Omental fat pad (tissue), 4 donors: ENCODE results near the gene AGBL1. TPM values are rescaled to one million over a fixed set of nuclear protein-coding genes. Genes with fewer than 3 reads are reported as not detected.

Experiments
- ATAC-seq: fragments of 150-250 bp; one replicate; pipeline ENCODE4 v1.9.1; 2016; ENCODE audit warnings: mild to moderate bottlenecking, moderate library complexity; ENCODE audit not compliant: low FRiP score
- DNase-seq: peaks from one replicate; pipeline ENCODE4 v3.0.0-alpha.2; 2019; ENCODE audit warnings: low spot score
- CTCF ChIP-seq, 3 donors: fragments of 450-650 bp; IDR thresholded peaks; one replicate each; pipeline ENCODE4 v1.5.1; 2016 to 2017; ENCODE audit warnings: antibody characterized with exemption in 3 of 3, mild to moderate bottlenecking in 3 of 3, moderate library complexity in 2 of 3
- total RNA-seq, 4 donors: library from RNA; depleted of rRNA; stranded (reverse); fragments of >200 nt; gene quantifications; one replicate each; pipeline ENCODE4 v1.1.0, GENCODE V29; 2016

The AGBL1 gene
- total RNA-seq, 4 donors from 2014 or later, result not detected

- no peak for TF ChIP-seq CTCF (IDR thresholded peaks at IDR 0.05)
- DNase-seq, result no peak
- no peak for ATAC-seq
Measured at GRCh38 chr15:86663979-86664378, 584.3 kb downstream of the AGBL1 start.

- no peak for TF ChIP-seq CTCF (IDR thresholded peaks at IDR 0.05)
- DNase-seq (no peak), ATAC-seq (no peak)
Measured at GRCh38 chr15:86664581-86664980, 584.9 kb downstream of the AGBL1 start.

- no peak for ATAC-seq
- TF ChIP-seq CTCF (IDR thresholded peaks at IDR 0.05), result no peak
Measured at GRCh38 chr15:86676002-86676401, 596.3 kb downstream of the AGBL1 start.

GRCh38 chr15:86677278-86677677 lies 597.6 kb downstream of the AGBL1 start:
- DNase-seq, result no peak
- no peak for TF ChIP-seq CTCF (IDR thresholded peaks at IDR 0.05)
- no peak for ATAC-seq

More at GRCh38 chr15:86676002-86676401, 596.3 kb downstream of the AGBL1 start:
- no peak for DNase-seq

- TF ChIP-seq CTCF (IDR thresholded peaks at IDR 0.05), result no peak
- ATAC-seq (no peak), DNase-seq (no peak)
Measured at GRCh38 chr15:86685263-86685662, 605.6 kb downstream of the AGBL1 start.

- TF ChIP-seq CTCF (IDR thresholded peaks at IDR 0.05), result no peak
- DNase-seq (no peak), ATAC-seq (no peak)
Measured at GRCh38 chr15:86689006-86689405, 609.3 kb downstream of the AGBL1 start.

- DNase-seq (no peak), ATAC-seq (no peak)
- TF ChIP-seq CTCF (IDR thresholded peaks at IDR 0.05), result no peak
Measured at GRCh38 chr15:86690566-86690965, 610.9 kb downstream of the AGBL1 start.
